H9 (cell line): ENCODE data around the gene GPC6. TPM values are rescaled to one million over a fixed set of nuclear protein-coding genes. Genes with fewer than 3 reads are reported as not detected.
A peak's percentile ranks its signal among the peaks of the same experiment; 100 is the strongest.

Experiments used
- DNase-seq: peaks from one replicate; pipeline ENCODE4 v3.0.0-alpha.2; 2017
- H2AFZ ChIP-seq: one replicate; pipeline ENCODE4 v1.6.1; 2013; ENCODE audit warnings: mild to moderate bottlenecking, low read length, control low read depth, moderate library complexity
- H2AK5ac ChIP-seq: 2 replicates; pipeline ENCODE4 v1.6.1; 2013; ENCODE audit warnings: low read length, control low read depth, mixed read lengths; ENCODE audit not compliant: insufficient read length
- H2BK120ac ChIP-seq: one replicate; pipeline ENCODE4 v1.6.1; 2013; ENCODE audit warnings: low read depth, mild to moderate bottlenecking, low read length, control low read depth, inconsistent platforms; ENCODE audit not compliant: poor library complexity, severe bottlenecking
- H2BK12ac ChIP-seq: 2 replicates; pipeline ENCODE4 v1.6.1; 2013; ENCODE audit warnings: low read length, control low read depth, mixed read lengths, low read depth; ENCODE audit not compliant: insufficient read length
- H2BK15ac ChIP-seq: 2 replicates; pipeline ENCODE4 v1.6.1; 2013; ENCODE audit warnings: low read depth, low read length, control low read depth
- H2BK20ac ChIP-seq: one replicate; pipeline ENCODE4 v1.6.1; 2013; ENCODE audit warnings: low read depth, mild to moderate bottlenecking, low read length, control low read depth, inconsistent platforms; ENCODE audit not compliant: poor library complexity, severe bottlenecking
- H2BK5ac ChIP-seq: 2 replicates; pipeline ENCODE4 v1.6.1; 2013; ENCODE audit warnings: low read length, control low read depth, mixed read lengths; ENCODE audit not compliant: insufficient read length
- H3K14ac ChIP-seq: 2 replicates; pipeline ENCODE4 v1.6.1; 2013; ENCODE audit warnings: low read length, control low read depth; ENCODE audit not compliant: insufficient read depth
- H3K18ac ChIP-seq: 2 replicates; pipeline ENCODE4 v1.6.1; 2013; ENCODE audit warnings: low read depth, mild to moderate bottlenecking, mixed read lengths, low read length, control low read depth; ENCODE audit not compliant: insufficient read length
- H3K23ac ChIP-seq: 2 replicates; pipeline ENCODE4 v1.6.1; 2013; ENCODE audit warnings: low read length, control low read depth, mixed read lengths, low read depth; ENCODE audit not compliant: insufficient read length
- H3K23me2 ChIP-seq: 2 replicates; pipeline ENCODE4 v1.6.1; 2013; ENCODE audit warnings: low read depth, mild to moderate bottlenecking, mixed read lengths, low read length, control low read depth; ENCODE audit not compliant: insufficient read length, poor library complexity, severe bottlenecking
- H3K27ac ChIP-seq: 2 replicates; pipeline ENCODE4 v1.5.1; 2013; ENCODE audit warnings: low read length, control low read depth, mixed read lengths, low read depth; ENCODE audit not compliant: insufficient read length
- H3K27me3 ChIP-seq: 2 replicates; pipeline ENCODE4 v1.6.1; 2013; ENCODE audit warnings: low read length, control low read depth, inconsistent platforms; ENCODE audit not compliant: insufficient read depth
- H3K4ac ChIP-seq: 2 replicates; pipeline ENCODE4 v1.6.1; 2013; ENCODE audit warnings: low read depth, mild to moderate bottlenecking, control low read depth, inconsistent platforms, low read length, moderate library complexity
- H3K4me1 ChIP-seq: 2 replicates; pipeline ENCODE4 v1.6.1; 2013; ENCODE audit warnings: low read length, control low read depth, inconsistent platforms; ENCODE audit not compliant: insufficient read depth
- H3K4me2 ChIP-seq: 2 replicates; pipeline ENCODE4 v1.6.1; 2013; ENCODE audit warnings: low read length, control low read depth, mixed read lengths; ENCODE audit not compliant: insufficient read length, insufficient read depth
- H3K56ac ChIP-seq: 2 replicates; pipeline ENCODE4 v1.6.1; 2013; ENCODE audit warnings: low read depth, mild to moderate bottlenecking, mixed read lengths, low read length, control low read depth; ENCODE audit not compliant: insufficient read length
- H3K79me1 ChIP-seq: 2 replicates; pipeline ENCODE4 v1.6.1; 2013; ENCODE audit warnings: low read depth, mild to moderate bottlenecking, moderate library complexity, low read length, control low read depth, inconsistent platforms; ENCODE audit not compliant: insufficient read depth, poor library complexity, severe bottlenecking
- H3K79me2 ChIP-seq: 2 replicates; pipeline ENCODE4 v1.6.1; 2013; ENCODE audit warnings: low read length, control low read depth, inconsistent platforms; ENCODE audit not compliant: insufficient read depth
- H3K9ac ChIP-seq: 2 replicates; pipeline ENCODE4 v1.6.1; 2013; ENCODE audit warnings: low read length, control low read depth, mixed read lengths; ENCODE audit not compliant: insufficient read length; ENCODE audit errors: extremely low read depth
- H3K9me3 ChIP-seq: one replicate; pipeline ENCODE4 v1.6.1; 2013; ENCODE audit warnings: low read depth, low read length, inconsistent platforms; ENCODE audit not compliant: control insufficient read depth
- H3T11ph ChIP-seq: one replicate; pipeline ENCODE4 v1.6.1; 2013; ENCODE audit warnings: mild to moderate bottlenecking, low read length, control low read depth, inconsistent platforms
- H4K20me1 ChIP-seq: one replicate; pipeline ENCODE4 v1.6.1; 2013; ENCODE audit not compliant: control insufficient read depth, insufficient read length, insufficient read depth
- H4K5ac ChIP-seq: 2 replicates; pipeline ENCODE4 v1.6.1; 2013; ENCODE audit warnings: low read depth, mild to moderate bottlenecking, mixed read lengths, low read length, control low read depth; ENCODE audit not compliant: insufficient read length
- H4K8ac ChIP-seq: replicated peaks from 2 replicates; pipeline ENCODE4 v1.6.1; 2013; ENCODE audit warnings: low read length, control low read depth, mixed read lengths, low read depth; ENCODE audit not compliant: insufficient read length
- H4K91ac ChIP-seq: 2 replicates; pipeline ENCODE4 v1.6.1; 2013; ENCODE audit warnings: low read depth, mild to moderate bottlenecking, moderate library complexity, mixed read lengths, low read length, control low read depth; ENCODE audit not compliant: insufficient read length
- H3K27ac Mint-ChIP-seq, 3 experiments: 2 replicates in 2 of 3; 3 replicates in 1 of 3; pipeline ENCODE4 v1.8.0; 2020 to 2021; ENCODE audit warnings: mixed read lengths in 3 of 3, mild to moderate bottlenecking in 1 of 3, moderate library complexity in 1 of 3
- H3K27me3 Mint-ChIP-seq: 2 replicates; pipeline ENCODE4 v1.8.0; 2021; ENCODE audit warnings: low read depth, mild to moderate bottlenecking, moderate library complexity, mixed read lengths
- H3K36me3 Mint-ChIP-seq, 3 experiments: 2 replicates in 2 of 3; 3 replicates in 1 of 3; pipeline ENCODE4 v1.8.0; 2020 to 2021; ENCODE audit warnings: low read depth in 3 of 3, mixed read lengths in 3 of 3; ENCODE audit not compliant: insufficient read depth in 1 of 3
- H3K4me1 Mint-ChIP-seq, 2 experiments: 2 replicates each; pipeline ENCODE4 v1.8.0; 2020; ENCODE audit warnings: mixed read lengths in 2 of 2
- H3K4me3 Mint-ChIP-seq, 2 experiments: 2 replicates in 1 of 2; 3 replicates in 1 of 2; pipeline ENCODE4 v1.8.0; 2020 to 2021; ENCODE audit warnings: mild to moderate bottlenecking in 2 of 2, mixed read lengths in 2 of 2, moderate library complexity in 1 of 2
- H3K9me3 Mint-ChIP-seq, 2 experiments: 2 replicates in 1 of 2; 3 replicates in 1 of 2; pipeline ENCODE4 v1.8.0; 2020; ENCODE audit warnings: mild to moderate bottlenecking in 2 of 2, mixed read lengths in 2 of 2, moderate library complexity in 1 of 2
- CTCF ChIP-seq: fragments of 200-600 bp; sonication (generic); conservative IDR thresholded peaks from 3 replicates; pipeline ENCODE4 v1.8.0; 2021; ENCODE audit warnings: antibody characterized with exemption, mild to moderate bottlenecking
- WGBS: extraction: QIAGEN DNeasy Blood & Tissue Kit; methylation state at CpG from one replicate; pipeline ENCODE4 v1.1.7; 2013; ENCODE audit warnings: missing lambda C conversion rate, low lambda C conversion rate, mixed read lengths; ENCODE audit not compliant: insufficient read length; ENCODE audit errors: extremely low coverage; 5-methylcytosine and 5-hydroxymethylcytosine counted together
- total RNA-seq: library from RNA; stranded (reverse); gene quantifications from 2 replicates; pipeline ENCODE4 v1.2.1, GENCODE V29; 2021

Gene GPC6
- total RNA-seq, 1 experiment from 2014 or later = 15.6 TPM

- no peak overlapping the region for H3K4me2 ChIP-seq
- H4K91ac ChIP-seq = no peak overlapping the region
Measured at GRCh38 chr13:93416736-93417355, 190.2 kb downstream of the GPC6 start.

More at GRCh38 chr13:93416736-93417355, 190.2 kb downstream of the GPC6 start:
- Histone ChIP-seq H3K23me2 (no peaks in the 10 kb centered on the region), H2BK5ac (no peak overlapping the region), H2BK12ac (no peak overlapping the region), H3K56ac (no peak overlapping the region), H3K79me2 (no peaks in the 10 kb centered on the region; the same call in 1 of the 2 replicates), H3K9ac (no peak overlapping the region), H3K23ac (no peak overlapping the region), H3K9me3 (no peaks in the 10 kb centered on the region), H2AK5ac (no peak overlapping the region), H3K27me3 (no peaks in the 10 kb centered on the region), H3K4me1 (peaks cover 19% of the 10 kb centered on the region), H3K18ac (no peak overlapping the region), H4K5ac (no peak overlapping the region), H4K8ac (no peak overlapping the region), H2BK120ac (no peak overlapping the region), H3K14ac (no peak overlapping the region), H3K79me1 (no peaks in the 10 kb centered on the region), H3K27ac (no peak overlapping the region), H3T11ph (no peak overlapping the region), H4K20me1 (no peaks in the 10 kb centered on the region), H2AFZ (no peak overlapping the region), H2BK15ac (no peak overlapping the region), H2BK20ac (no peak overlapping the region), H3K4ac (no peak overlapping the region)
- peaks cover 30 to 32% of the 10 kb centered on the region in 2 experiments for H3K4me1 Mint-ChIP-seq
- no peak overlapping the region for H3K4me3 Mint-ChIP-seq
- no peaks in the 10 kb centered on the region for H3K36me3 Mint-ChIP-seq
- no peak for DNase-seq
- H3K9me3 Mint-ChIP-seq = no peaks in the 10 kb centered on the region
- TF ChIP-seq CTCF = no peak
- 0 out of 7 replicates have a peak overlapping the region, but pooled peaks of 1 of the 3 experiments have one; percentile 20 for H3K27ac Mint-ChIP-seq
- no peaks in the 10 kb centered on the region for H3K27me3 Mint-ChIP-seq
- WGBS = no CpG with 5 or more reads among the region's 1 CpG
